Measurements from ENCODE around the gene LSAMP.
"Not testable (repeated sequence)": the region's sequence is repeated elsewhere in the genome, so short reads cannot be mapped to it uniquely, and the experiment has no call there.

LSAMP gene

GRCh38 chr3:116241677-116242076 is 203.6 kb downstream of the LSAMP start:
- no peaks in the 10 kb centered on the region for H3K9me3 Mint-ChIP-seq
- no peak overlapping the region for H3K27ac Mint-ChIP-seq
- H3K27me3 Mint-ChIP-seq = no peaks in the 10 kb centered on the region
- no peaks in the 10 kb centered on the region for H3K36me3 Mint-ChIP-seq
- H3K4me3 Mint-ChIP-seq = no peak overlapping the region
- no peaks in the 10 kb centered on the region for H3K4me1 Mint-ChIP-seq
- no peak for ATAC-seq (replicated peaks)
- DNase-seq = no peak

- ATAC-seq (replicated peaks) (no peak), DNase-seq (no peak)
- no peak overlapping the region for H3K27ac Mint-ChIP-seq
- H3K36me3 Mint-ChIP-seq = no peaks in the 10 kb centered on the region
- no peaks in the 10 kb centered on the region for H3K9me3 Mint-ChIP-seq
- H3K4me1 Mint-ChIP-seq = no peaks in the 10 kb centered on the region
- no peak overlapping the region for H3K4me3 Mint-ChIP-seq
- no peaks in the 10 kb centered on the region for H3K27me3 Mint-ChIP-seq
Measured at GRCh38 chr3:116240261-116240660, 205.0 kb downstream of the LSAMP start.

DNA sequence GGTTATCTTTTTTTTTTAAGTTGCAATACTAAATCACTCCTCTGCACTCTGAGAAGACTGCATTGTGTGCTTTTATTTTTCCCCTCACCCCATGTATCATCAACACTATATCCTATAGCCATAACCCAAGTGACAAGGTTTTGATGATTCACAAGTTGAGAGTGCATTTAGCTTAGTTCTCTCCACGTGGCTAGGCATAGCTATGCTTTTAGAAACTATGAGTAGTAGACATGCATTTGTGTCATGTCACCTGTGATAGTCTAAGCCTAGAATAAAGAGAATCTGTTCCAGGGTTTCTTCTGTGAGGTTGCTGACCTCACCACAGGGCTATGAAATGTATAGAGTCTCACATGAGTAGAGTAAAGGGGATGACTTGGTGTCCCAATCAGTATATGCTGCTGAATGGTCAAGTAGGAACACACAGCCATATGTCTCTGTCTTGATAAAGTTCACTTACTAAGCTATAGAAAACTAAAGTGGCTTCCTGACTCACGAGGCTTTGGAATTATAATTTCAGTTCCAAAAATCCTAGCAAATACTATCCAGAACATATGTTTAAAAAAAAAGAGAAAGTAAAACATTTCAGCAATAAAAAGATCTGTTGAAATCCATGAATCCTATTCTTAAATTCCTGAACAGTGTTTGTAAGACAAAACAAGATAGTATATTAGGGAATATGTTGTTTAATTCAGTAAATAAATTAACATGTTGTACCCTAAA is 206.3 kb downstream of the LSAMP start:
- H3K27ac Mint-ChIP-seq = no peak overlapping the region
- H3K27me3 Mint-ChIP-seq = no peaks in the 10 kb centered on the region
- H3K4me3 Mint-ChIP-seq = no peak overlapping the region
- no peaks in the 10 kb centered on the region for H3K4me1 Mint-ChIP-seq
- ATAC-seq (replicated peaks) (no peak), DNase-seq (no peak)
- H3K9me3 Mint-ChIP-seq = no peaks in the 10 kb centered on the region
- H3K36me3 Mint-ChIP-seq = no peaks in the 10 kb centered on the region

GRCh38 chr3:116233711-116234357 is 211.5 kb downstream of the LSAMP start:
- ATAC-seq (replicated peaks) = no peak
- no peak overlapping the region for H3K27ac Mint-ChIP-seq
- H3K4me1 Mint-ChIP-seq = no peaks in the 10 kb centered on the region
- no peak overlapping the region for H3K4me3 Mint-ChIP-seq
- H3K27me3 Mint-ChIP-seq = no peaks in the 10 kb centered on the region
- no peaks in the 10 kb centered on the region for H3K9me3 Mint-ChIP-seq
- no peak for DNase-seq
- H3K36me3 Mint-ChIP-seq = no peaks in the 10 kb centered on the region

- H3K27me3 Mint-ChIP-seq = no peaks in the 10 kb centered on the region
- DNase-seq = no peak
- ATAC-seq (replicated peaks) = no peak
- no peaks in the 10 kb centered on the region for H3K4me1 Mint-ChIP-seq
- no peak overlapping the region for H3K27ac Mint-ChIP-seq
- no peaks in the 10 kb centered on the region for H3K9me3 Mint-ChIP-seq
- no peaks in the 10 kb centered on the region for H3K36me3 Mint-ChIP-seq
- H3K4me3 Mint-ChIP-seq = no peak overlapping the region
Measured at GRCh38 chr3:116230431-116231020, 214.8 kb downstream of the LSAMP start.

- no peak overlapping the region for H3K27ac Mint-ChIP-seq
- no peak overlapping the region for H3K4me3 Mint-ChIP-seq
- H3K4me1 Mint-ChIP-seq = no peaks in the 10 kb centered on the region
- H3K36me3 Mint-ChIP-seq = no peaks in the 10 kb centered on the region
- no peak for DNase-seq
- H3K9me3 Mint-ChIP-seq = peaks cover 0 to 3% of the 10 kb centered on the region in 2 donors
- no peaks in the 10 kb centered on the region for H3K27me3 Mint-ChIP-seq
- no peak for ATAC-seq (replicated peaks)
Measured at GRCh38 chr3:116226266-116226665, 219.0 kb downstream of the LSAMP start.

DNA sequence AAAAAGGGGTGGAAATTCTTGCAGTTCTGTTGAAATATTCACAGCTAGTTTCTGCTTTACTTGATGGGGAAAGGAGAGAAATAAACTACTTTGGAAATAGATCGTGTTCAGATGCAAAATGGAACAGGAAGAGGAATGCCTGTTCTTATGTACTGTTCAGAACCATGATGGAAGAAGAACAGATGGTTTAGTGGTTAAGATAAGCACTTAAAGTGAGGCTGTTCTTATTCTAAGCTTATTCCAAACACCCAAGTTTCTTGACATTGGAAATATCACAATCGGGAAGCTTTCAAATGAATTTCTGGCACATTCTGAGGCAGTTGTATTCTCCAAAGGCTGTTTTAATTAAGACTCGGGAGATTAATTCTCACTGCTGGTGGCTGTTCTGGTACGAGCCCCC is 228.5 kb downstream of the LSAMP start:
- H3K4me3 Mint-ChIP-seq = no peak overlapping the region
- no peak overlapping the region for H3K27ac Mint-ChIP-seq
- no peaks in the 10 kb centered on the region for H3K36me3 Mint-ChIP-seq
- H3K27me3 Mint-ChIP-seq = no peaks in the 10 kb centered on the region
- no peak for DNase-seq
- no peak for ATAC-seq (replicated peaks)
- peaks cover 0 to 2% of the 10 kb centered on the region in 2 donors for H3K9me3 Mint-ChIP-seq
- H3K4me1 Mint-ChIP-seq = no peaks in the 10 kb centered on the region

GRCh38 chr3:116211901-116212300 is 233.4 kb downstream of the LSAMP start:
- Mint-ChIP-seq H3K4me3 (no peak overlapping the region), H3K4me1 (no peaks in the 10 kb centered on the region), H3K9me3 (peaks cover 3% of the 10 kb centered on the region in 2 donors), H3K36me3 (no peaks in the 10 kb centered on the region), H3K27me3 (no peaks in the 10 kb centered on the region), H3K27ac (no peak overlapping the region)
- ATAC-seq (replicated peaks) (no peak), DNase-seq (no peak)

GRCh38 chr3:116208830-116209229 is 236.5 kb downstream of the LSAMP start:
- not testable (repeated sequence) for H3K36me3 Mint-ChIP-seq; H3K27ac Mint-ChIP-seq; ATAC-seq (replicated peaks); H3K4me3 Mint-ChIP-seq; DNase-seq; H3K27me3 Mint-ChIP-seq; H3K9me3 Mint-ChIP-seq; H3K4me1 Mint-ChIP-seq

GRCh38 chr3:116200956-116201690 is 244.2 kb downstream of the LSAMP start:
- DNase-seq (no peak), ATAC-seq (replicated peaks) (no peak)
- Mint-ChIP-seq H3K27ac (no peak overlapping the region), H3K4me3 (no peak overlapping the region), H3K36me3 (no peaks in the 10 kb centered on the region), H3K9me3 (peaks cover 0 to 5% of the 10 kb centered on the region in 2 donors), H3K4me1 (no peaks in the 10 kb centered on the region), H3K27me3 (no peaks in the 10 kb centered on the region)

- H3K9me3 Mint-ChIP-seq = peaks cover 0 to 5% of the 10 kb centered on the region in 2 donors
- no peaks in the 10 kb centered on the region for H3K4me1 Mint-ChIP-seq
- H3K4me3 Mint-ChIP-seq = no peak overlapping the region
- DNase-seq (no peak), ATAC-seq (replicated peaks) (no peak)
- H3K36me3 Mint-ChIP-seq = no peaks in the 10 kb centered on the region
- H3K27me3 Mint-ChIP-seq = no peaks in the 10 kb centered on the region
- no peak overlapping the region for H3K27ac Mint-ChIP-seq
Measured at GRCh38 chr3:116199063-116199462, 246.2 kb downstream of the LSAMP start.

- H3K27me3 Mint-ChIP-seq = no peaks in the 10 kb centered on the region
- no peaks in the 10 kb centered on the region for H3K36me3 Mint-ChIP-seq
- DNase-seq (no peak), ATAC-seq (replicated peaks) (no peak)
- H3K4me3 Mint-ChIP-seq = no peak overlapping the region
- H3K4me1 Mint-ChIP-seq = no peaks in the 10 kb centered on the region
- H3K9me3 Mint-ChIP-seq = peaks cover 0 to 5% of the 10 kb centered on the region in 2 donors
- H3K27ac Mint-ChIP-seq = no peak overlapping the region
Measured at GRCh38 chr3:116198087-116198486, 247.2 kb downstream of the LSAMP start.

DNA sequence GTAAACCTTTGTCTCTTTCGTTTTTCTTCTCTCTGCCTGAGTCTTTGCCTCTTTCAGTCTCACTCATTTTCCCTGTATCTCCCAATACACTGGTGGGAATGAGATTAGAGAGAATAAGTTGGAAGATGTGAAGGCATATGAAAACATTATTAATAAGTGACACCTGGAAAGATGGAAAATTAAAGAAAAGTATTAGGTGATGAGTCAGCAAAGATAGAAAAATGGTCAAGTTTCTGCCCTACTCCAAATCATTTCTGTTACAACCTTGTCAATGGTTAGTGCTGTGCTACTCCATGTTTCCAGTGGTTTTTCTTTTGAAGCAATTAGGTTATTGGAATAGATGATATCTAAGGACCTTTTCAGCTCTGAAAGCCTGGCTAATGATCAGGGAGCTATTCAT is 252.8 kb downstream of the LSAMP start:
- no peaks in the 10 kb centered on the region for H3K4me1 Mint-ChIP-seq
- DNase-seq (no peak), ATAC-seq (replicated peaks) (no peak)
- no peak overlapping the region for H3K4me3 Mint-ChIP-seq
- H3K27ac Mint-ChIP-seq = no peak overlapping the region
- H3K9me3 Mint-ChIP-seq = no peaks in the 10 kb centered on the region
- H3K27me3 Mint-ChIP-seq = no peaks in the 10 kb centered on the region
- H3K36me3 Mint-ChIP-seq = no peaks in the 10 kb centered on the region

DNA sequence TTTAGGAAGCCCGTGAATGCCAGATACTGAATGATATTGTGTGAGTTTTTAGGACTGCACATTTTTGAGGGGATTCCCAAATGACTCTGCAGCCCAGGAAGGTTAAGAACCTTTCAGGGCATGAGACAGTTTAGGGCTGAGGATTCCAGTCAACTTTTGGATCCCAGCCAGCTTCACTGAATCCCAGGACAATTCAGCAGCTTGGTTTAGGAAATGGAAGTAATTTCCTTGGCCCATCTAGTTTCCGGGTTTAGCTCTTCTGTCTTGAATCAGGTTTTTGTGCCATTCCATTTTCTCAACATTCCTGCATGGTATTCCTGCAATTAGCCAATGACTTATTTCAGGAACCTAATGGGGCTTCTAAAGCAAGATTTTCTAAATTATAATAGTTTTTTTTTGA is 253.9 kb downstream of the LSAMP start:
- H3K4me1 Mint-ChIP-seq = no peaks in the 10 kb centered on the region
- no peaks in the 10 kb centered on the region for H3K27me3 Mint-ChIP-seq

More for the DNA sequence above, 253.9 kb downstream of the LSAMP start:
- Mint-ChIP-seq H3K9me3 (no peaks in the 10 kb centered on the region), H3K36me3 (no peaks in the 10 kb centered on the region), H3K27ac (no peak overlapping the region), H3K4me3 (no peak overlapping the region)
- no peak for ATAC-seq (replicated peaks)
- DNase-seq = no peak
